IMR-90 (cell line): ENCODE results near the gene ZSWIM8. TPM values are rescaled to one million over a fixed set of nuclear protein-coding genes. Genes with fewer than 3 reads are reported as not detected.

Experiments used
- ATAC-seq: fragments of 200-7000 bp; cut with Tn5 transposase; 2 replicates; pipeline ENCODE4 v1.9.1; 2020; ENCODE audit warnings: low read depth, mild to moderate bottlenecking, moderate library complexity
- BruUV-seq: library from RNA; stranded (reverse); fragments of 400-500 nt; replicated peaks from 2 replicates; lab custom pipeline; 2021; lab: Mats Ljungman, UMichigan
- CTCF ChIA-PET: fragments of 300-600 bp; formaldehyde crosslinking; extraction: SDS; loops from one replicate; lab custom pipeline; 2021; ENCODE audit warnings: antibody characterized with exemption; lab: Yijun Ruan, JAX
- POLR2A ChIA-PET: fragments of 300-600 bp; sonication (Branson Sonifier 250); formaldehyde crosslinking; loops from one replicate; lab custom pipeline; 2022; ENCODE audit warnings: antibody characterized with exemption; ENCODE audit not compliant: unreplicated experiment; lab: Charles Lee
- DNase-seq: peaks from one replicate; pipeline ENCODE4 v3.0.0; 2013
- H2AFZ ChIP-seq: replicated peaks from 2 replicates; pipeline ENCODE3; 2013; ENCODE audit warnings: low read length, mild to moderate bottlenecking; ENCODE audit not compliant: poor library complexity
- H2AK5ac ChIP-seq: 2 replicates; pipeline ENCODE4 v1.6.1; 2013; ENCODE audit warnings: low read depth, low read length, inconsistent platforms
- H2AK9ac ChIP-seq: replicated peaks from 2 replicates; pipeline ENCODE3; 2013; ENCODE audit warnings: mild to moderate bottlenecking, low read depth, low read length, moderate library complexity; ENCODE audit not compliant: poor library complexity
- H2BK120ac ChIP-seq: 2 replicates; pipeline ENCODE4 v1.6.1; 2013; ENCODE audit warnings: low read depth, low read length, inconsistent platforms
- H2BK15ac ChIP-seq: 3 replicates; pipeline ENCODE4 v1.6.1; 2013; ENCODE audit warnings: low read depth, low read length, inconsistent platforms
- H2BK20ac ChIP-seq: 2 replicates; pipeline ENCODE4 v1.6.1; 2013; ENCODE audit warnings: low read depth, mild to moderate bottlenecking, inconsistent platforms, low read length, moderate library complexity
- H2BK5ac ChIP-seq: 2 replicates; pipeline ENCODE4 v1.6.1; 2013; ENCODE audit warnings: mild to moderate bottlenecking, low read depth, low read length, inconsistent platforms; ENCODE audit not compliant: poor library complexity, severe bottlenecking
- H3K14ac ChIP-seq: replicated peaks from 2 replicates; pipeline ENCODE4 v1.6.1; 2013; ENCODE audit warnings: low read depth, low read length, inconsistent platforms
- H3K18ac ChIP-seq: 2 replicates; pipeline ENCODE4 v1.6.1; 2013; ENCODE audit warnings: low read depth, low read length, control low read depth
- H3K23ac ChIP-seq: 2 replicates; pipeline ENCODE4 v1.6.1; 2013; ENCODE audit warnings: low read depth, low read length, inconsistent platforms
- H3K27ac ChIP-seq: 2 replicates; pipeline ENCODE4 v1.5.1; 2013; ENCODE audit warnings: mild to moderate bottlenecking, control low read depth, low read length; ENCODE audit not compliant: insufficient read depth
- H3K27me3 ChIP-seq: 2 replicates; pipeline ENCODE4 v1.6.1; 2013; ENCODE audit warnings: low read length; ENCODE audit not compliant: control insufficient read depth, insufficient read depth
- H3K36me3 ChIP-seq: 2 replicates; pipeline ENCODE4 v1.6.1; 2013; ENCODE audit warnings: low read length, mixed read lengths; ENCODE audit not compliant: control insufficient read depth, insufficient read depth
- H3K4ac ChIP-seq: 2 replicates; pipeline ENCODE4 v1.6.1; 2013; ENCODE audit warnings: low read depth, low read length, inconsistent platforms
- H3K4me1 ChIP-seq: 2 replicates; pipeline ENCODE4 v1.6.1; 2013; ENCODE audit warnings: low read length, mixed read lengths; ENCODE audit not compliant: control insufficient read depth, insufficient read depth
- H3K4me2 ChIP-seq: 2 replicates; pipeline ENCODE4 v1.6.1; 2013; ENCODE audit warnings: low read depth, mild to moderate bottlenecking, control low read depth, low read length, moderate library complexity
- H3K4me3 ChIP-seq: 2 replicates; pipeline ENCODE4 v1.5.1; 2013; ENCODE audit warnings: low read depth, mild to moderate bottlenecking, control low read depth, low read length, moderate library complexity; ENCODE audit not compliant: insufficient read depth
- H3K56ac ChIP-seq: 2 replicates; pipeline ENCODE4 v1.6.1; 2013; ENCODE audit warnings: low read length, inconsistent platforms; ENCODE audit not compliant: insufficient read depth; ENCODE audit errors: extremely low read depth
- H3K79me1 ChIP-seq, 2 experiments: 2 replicates each; pipeline ENCODE4 v1.6.1; 2013; ENCODE audit warnings: low read length in 2 of 2, inconsistent platforms in 1 of 2, low read depth in 1 of 2
- H3K9ac ChIP-seq: 2 replicates; pipeline ENCODE4 v1.6.1; 2013; ENCODE audit warnings: low read depth, low read length, control low read depth
- H3K9me1 ChIP-seq: 2 replicates; pipeline ENCODE4 v1.6.1; 2013; ENCODE audit warnings: low read length, inconsistent platforms; ENCODE audit not compliant: insufficient read depth
- H3K9me3 ChIP-seq: 2 replicates; pipeline ENCODE4 v1.6.1; 2013; ENCODE audit warnings: low read length; ENCODE audit not compliant: control insufficient read depth, insufficient read depth
- H4K20me1 ChIP-seq: 2 replicates; pipeline ENCODE4 v1.6.1; 2013; ENCODE audit warnings: low read length, inconsistent platforms; ENCODE audit not compliant: insufficient read depth
- H4K5ac ChIP-seq: 2 replicates; pipeline ENCODE4 v1.6.1; 2013; ENCODE audit warnings: mild to moderate bottlenecking, low read depth, low read length, control low read depth
- H4K8ac ChIP-seq, 2 experiments: 2 replicates each; pipeline ENCODE4 v1.6.1; 2013; ENCODE audit warnings: low read depth in 2 of 2, low read length in 2 of 2, control low read depth in 1 of 2, inconsistent platforms in 1 of 2
- H4K91ac ChIP-seq: 2 replicates; pipeline ENCODE4 v1.6.1; 2013; ENCODE audit warnings: low read depth, low read length, inconsistent platforms; ENCODE audit not compliant: insufficient read depth
- MAZ ChIP-seq: IDR thresholded peaks from 2 replicates; pipeline ENCODE4 v1.6.1; 2012; ENCODE audit warnings: low read depth, mild to moderate bottlenecking, low read length, improper control_type of control experiment, moderate library complexity, borderline replicate concordance
- MXI1 ChIP-seq: IDR thresholded peaks from 2 replicates; pipeline ENCODE4 v1.6.1; 2012; ENCODE audit warnings: low read depth, mild to moderate bottlenecking, low read length, moderate library complexity, borderline replicate concordance
- WGBS, 2 experiments: methylation state at CpG; one replicate each; pipeline versions ENCODE4 v1.1.5 to v1.1.7; 2013; ENCODE audit warnings: missing lambda C conversion rate in 2 of 2; ENCODE audit not compliant: insufficient read length in 1 of 2; ENCODE audit errors: extremely low coverage in 2 of 2; 5-methylcytosine and 5-hydroxymethylcytosine counted together
- dilution Hi-C: fragments of 300-500 bp; cut with HindIII; formaldehyde crosslinking; loops from one replicate; pipeline ENCODE4 v1.14.3; 2018; ENCODE audit warnings: low sequenced_read_pairs; ENCODE audit not compliant: unreplicated experiment
- in situ Hi-C: fragments of 300-500 bp; cut with MboI; formaldehyde crosslinking; loops from 3 replicates; pipeline ENCODE4 v1.14.3; 2019; ENCODE audit warnings: low sequenced_read_pairs, inconsistent platforms, mixed read lengths
- intact Hi-C: fragments of 100-400 bp; cut with micrococcal nuclease; formaldehyde crosslinking; loops from 2 replicates; pipeline ENCODE4 v1.10.0; 2022
- polyA plus RNA-seq, 3 experiments: library from polyadenylated mRNA; depleted of rRNA; stranded (reverse); fragments of >200 nt; gene quantifications; 2 replicates each; pipeline ENCODE4 v1.2.3, GENCODE V29; 2012; ENCODE audit warnings: low replicate concordance in 1 of 3
- total RNA-seq: library from RNA; depleted of rRNA; stranded (reverse); fragments of >200 nt; gene quantifications from 2 replicates; pipeline ENCODE4 v1.2.3, GENCODE V29; 2012

The ZSWIM8 gene
- total and polyA plus RNA-seq, 2 of the 4 experiments (the other 2 are of a cell fraction) = 16.8 to 103 TPM

DNA sequence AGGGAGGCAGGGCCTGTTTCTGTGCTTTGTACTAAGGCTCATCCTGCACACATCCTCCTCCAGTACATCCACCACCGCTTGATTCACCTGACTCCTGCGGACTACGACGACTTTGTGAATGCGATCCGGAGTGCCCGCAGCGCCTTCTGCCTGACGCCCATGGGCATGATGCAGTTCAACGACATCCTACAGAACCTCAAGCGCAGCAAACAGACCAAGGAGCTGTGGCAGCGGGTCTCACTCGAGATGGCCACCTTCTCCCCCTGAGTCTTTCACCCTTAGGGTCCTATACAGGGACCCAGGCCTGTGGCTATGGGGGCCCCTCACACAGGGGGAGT is 15.8 kb downstream of the ZSWIM8 start:
- TF ChIP-seq MAZ = no peak
- TF ChIP-seq MXI1 = no peak
- ATAC-seq = no peak
- POLR2A ChIA-PET = no interaction called here

More for the DNA sequence above, 15.8 kb downstream of the ZSWIM8 start:
- H3K36me3 ChIP-seq = peaks cover 81% of the 10 kb centered on the region
- H2BK15ac ChIP-seq = no peak overlapping the region
- in situ Hi-C loops (no loop called here), dilution Hi-C loops (no loop called here), intact Hi-C loops (no loop called here)
- H2AK5ac ChIP-seq = no peak overlapping the region
- H3K9me3 ChIP-seq = no peaks in the 10 kb centered on the region
- H4K5ac ChIP-seq = no peak overlapping the region
- H3K14ac ChIP-seq = no peak overlapping the region
- H3K56ac ChIP-seq = no peak overlapping the region
- H3K18ac ChIP-seq = no peak overlapping the region
- H3K79me1 ChIP-seq = peaks cover 2 to 11% of the 10 kb centered on the region in 2 experiments; a peak in 1 of 4 replicates
- no peak overlapping the region for H3K9ac ChIP-seq
- WGBS, 2 experiments = no CpG with 5 or more reads among the region's 13 CpGs
- TSS peak; percentile 63 for BruUV-seq
- no peak overlapping the region for H3K4me2 ChIP-seq
- H3K4me1 ChIP-seq = no peaks in the 10 kb centered on the region
- H4K8ac ChIP-seq = no peak overlapping the region
- H3K27ac ChIP-seq = no peak overlapping the region
- no peak overlapping the region for H3K23ac ChIP-seq
- DNase-seq = no peak
- H3K27me3 ChIP-seq = no peaks in the 10 kb centered on the region
- no peak overlapping the region for H2AFZ ChIP-seq
- H3K4me3 ChIP-seq = no peak overlapping the region
- H2BK120ac ChIP-seq = no peak overlapping the region
- peaks cover 3% of the 10 kb centered on the region; the same call in 1 of the 2 replicates for H4K20me1 ChIP-seq
- H3K4ac ChIP-seq = no peak overlapping the region
- H2BK20ac ChIP-seq = no peak overlapping the region
- 0 out of 2 replicates have a peak, but pooled peaks cover 7% of the 10 kb centered on the region for H3K9me1 ChIP-seq
- CTCF ChIA-PET = no interaction called here
- no peak overlapping the region for H2BK5ac ChIP-seq
- no peak overlapping the region for H4K91ac ChIP-seq
- H2AK9ac ChIP-seq = peak overlapping the region; percentile 70
